HG03097 (cell line): Measurements from ENCODE around the gene STAT5B.
A peak's percentile ranks its signal among the peaks of the same experiment; 100 is the strongest.

Experiments
- ATAC-seq: cut with Tn5 transposase; IDR thresholded peaks from one replicate; pipeline ENCODE4 v1.9.1; 2021; ENCODE audit not compliant: unreplicated experiment, low FRiP score

The STAT5B gene

GRCh38 chr17:42183741-42184711, 92.2 kb downstream of the STAT5B start:
- peak; percentile 49 for ATAC-seq

- ATAC-seq: no peak
Measured at GRCh38 chr17:42182927-42183734, 93.1 kb downstream of the STAT5B start.

GRCh38 chr17:42181851-42182207, 94.4 kb downstream of the STAT5B start:
- ATAC-seq: no peak

- peak; percentile 34 for ATAC-seq
Measured at GRCh38 chr17:42180922-42181850, 95.0 kb downstream of the STAT5B start, which contains the start of gene KCNH4. Gene KCNH4, minus strand, starts transcription at chr17:42181142. Its CDS starts 197 bp downstream, at chr17:42180945.

DNA sequence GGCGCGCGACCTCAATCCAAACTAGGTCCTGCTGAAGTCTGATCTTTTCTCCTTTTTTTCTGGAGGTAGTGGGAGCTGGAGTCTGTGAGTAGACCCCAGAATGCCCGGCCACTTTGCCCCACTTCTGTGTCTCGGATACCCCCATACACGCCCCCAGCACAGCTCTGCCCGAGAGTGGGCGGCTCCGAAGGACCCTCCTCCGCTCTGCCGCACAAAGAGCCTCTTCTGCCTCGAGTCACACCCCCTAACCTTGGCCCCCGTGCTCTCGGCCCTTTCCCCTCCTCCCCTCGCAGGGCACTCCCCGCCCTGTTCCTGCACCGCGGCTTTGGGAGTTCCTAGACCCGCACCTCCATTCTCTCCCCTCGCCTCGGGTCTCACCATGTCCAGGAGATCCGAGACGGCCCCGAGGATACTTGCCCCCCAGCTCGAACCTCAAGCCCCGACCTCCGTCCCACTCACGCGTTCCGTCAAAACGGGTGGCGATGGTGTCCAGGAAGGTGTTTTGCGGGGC, 95.7 kb downstream of the STAT5B start:
- ATAC-seq: no peak

DNA sequence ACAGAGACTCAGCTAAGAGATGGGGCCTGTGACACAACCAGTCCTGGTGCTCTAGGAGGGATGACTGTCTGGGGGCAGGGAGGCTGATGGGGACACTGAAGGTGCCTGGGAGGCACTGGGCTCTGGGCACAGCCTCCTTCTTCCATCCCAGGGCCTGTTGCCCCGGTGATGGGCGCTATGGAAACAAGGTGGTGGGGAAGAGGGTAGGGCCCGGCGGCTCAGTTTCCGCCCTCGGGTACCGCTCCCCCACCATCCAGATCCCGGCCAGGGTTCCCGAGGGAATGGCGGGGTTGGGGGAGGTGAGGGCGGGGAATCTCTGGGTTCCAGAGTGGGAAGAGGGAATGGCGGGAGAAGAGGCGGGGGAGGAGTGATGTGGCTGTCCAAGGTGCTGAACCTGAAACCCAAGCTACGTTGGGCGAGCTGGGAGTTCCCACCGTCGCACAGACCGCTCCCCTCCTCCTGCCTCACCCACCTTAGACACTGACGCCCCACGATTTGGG, 96.2 kb downstream of the STAT5B start:
- no peak for ATAC-seq

DNA sequence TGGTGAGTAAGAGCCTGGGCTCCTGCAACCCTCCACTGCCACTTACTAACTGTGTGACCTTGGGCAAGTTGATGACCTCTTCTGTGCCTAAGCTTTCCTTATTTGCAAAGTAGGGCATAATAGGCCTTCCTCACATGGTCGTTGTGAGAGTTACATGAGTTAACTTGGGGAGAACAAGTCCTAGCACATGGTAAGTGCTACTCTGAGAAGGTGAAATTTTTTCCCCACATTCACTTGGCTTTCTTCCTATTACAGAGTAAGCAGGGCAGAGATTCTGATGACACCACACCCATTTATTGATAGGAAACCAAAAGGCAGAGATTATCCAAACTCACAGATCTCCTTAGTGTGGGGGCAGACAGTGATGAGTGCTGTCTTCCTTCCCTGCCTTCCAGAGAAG, 96.9 kb downstream of the STAT5B start:
- no peak for ATAC-seq

- no peak for ATAC-seq
Measured at GRCh38 chr17:42178817-42179216, 97.4 kb downstream of the STAT5B start.

- no peak for ATAC-seq
Measured at GRCh38 chr17:42177684-42178083, 98.5 kb downstream of the STAT5B start.

- no peak for ATAC-seq
Measured at GRCh38 chr17:42174126-42174783, 101.9 kb downstream of the STAT5B start.

DNA sequence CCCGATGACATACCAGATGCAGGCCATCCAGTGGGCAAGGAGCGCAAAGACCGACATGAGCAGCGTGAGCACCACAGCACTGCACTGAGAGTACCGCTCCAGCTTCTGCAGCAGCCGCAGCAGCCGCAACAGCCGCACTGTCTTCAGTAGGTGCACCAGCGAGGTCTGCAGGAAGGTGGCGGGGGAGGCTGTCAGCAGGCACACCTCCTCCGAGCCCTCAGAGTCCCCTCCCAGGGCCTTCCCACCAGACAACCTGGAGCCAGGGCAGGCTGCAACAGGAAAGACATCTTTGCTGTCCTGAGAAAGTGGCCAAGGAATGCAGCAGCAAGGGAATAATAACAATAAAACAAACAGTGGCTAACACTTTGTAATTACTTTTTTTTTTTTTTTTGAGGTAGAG, 104.4 kb downstream of the STAT5B start:
- ATAC-seq: no peak

DNA sequence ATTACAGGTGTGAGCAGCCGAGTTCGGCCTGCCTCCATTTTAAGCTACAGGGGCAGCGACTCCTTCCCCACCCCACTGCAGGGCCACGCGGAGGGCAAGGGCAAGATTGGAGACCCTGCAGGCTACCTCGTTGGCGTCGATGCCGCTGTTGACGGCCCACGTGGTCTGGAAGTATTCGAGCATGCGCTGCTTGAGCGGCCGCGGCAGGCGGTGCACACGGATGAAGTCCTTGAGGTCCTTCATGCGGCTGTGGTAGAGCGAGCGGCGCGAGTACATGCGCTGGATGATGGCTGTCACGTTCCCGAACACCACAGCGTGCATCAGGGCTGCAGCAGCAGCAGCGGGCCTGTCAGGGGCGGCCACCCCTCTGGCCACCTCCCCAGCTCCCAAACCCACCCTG, 106.8 kb downstream of the STAT5B start:
- no peak for ATAC-seq

DNA sequence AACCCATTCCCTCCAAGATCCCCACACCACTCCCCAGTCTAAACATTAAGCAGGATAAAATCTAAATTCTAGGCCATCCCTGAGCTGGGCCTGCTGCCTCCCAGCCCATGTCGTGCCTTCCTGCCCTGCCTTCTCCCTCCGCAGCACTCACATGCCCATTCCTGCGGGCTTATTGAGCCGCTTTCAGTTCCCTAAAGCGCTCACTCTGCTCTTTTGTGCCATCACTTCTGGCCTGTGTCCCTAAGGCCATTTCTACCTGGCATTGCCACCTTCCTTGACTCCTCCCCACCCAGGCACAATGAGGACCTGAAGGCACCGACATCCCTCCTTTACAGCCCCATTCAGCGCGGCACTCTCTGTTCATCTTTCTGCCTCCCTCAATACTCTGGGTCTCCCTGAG, 108.4 kb downstream of the STAT5B start:
- ATAC-seq: no peak

GRCh38 chr17:42166196-42166763, 109.9 kb downstream of the STAT5B start:
- ATAC-seq: no peak

GRCh38 chr17:42165751-42166150, 110.4 kb downstream of the STAT5B start:
- no peak for ATAC-seq

- no peak for ATAC-seq
Measured at GRCh38 chr17:42163696-42164407, 112.3 kb downstream of the STAT5B start.

- ATAC-seq: no peak
Measured at GRCh38 chr17:42163113-42163512, 113.1 kb downstream of the STAT5B start.

GRCh38 chr17:42160531-42160910, 115.7 kb downstream of the STAT5B start:
- no peak for ATAC-seq
